Measurements from ENCODE around the gene KRTAP10-6.
"Not testable (repeated sequence)": the region's sequence is repeated elsewhere in the genome, so short reads cannot be mapped to it uniquely, and the experiment has no call there.

- not testable (repeated sequence) for TF ChIP-seq CTCF (IDR thresholded peaks at IDR 0.05; ENCODE audit: low read depth, low read length); EZH2phosphoT487 (IDR thresholded peaks at IDR 0.05; ENCODE audit: low read depth)
Measured at GRCh38 chr21:44591801-44592130, 539 bp downstream of the KRTAP10-6 start.

All from OCI-LY3 (cell line).